ENCODE data around the gene RNF8.

RNF8 gene

DNA sequence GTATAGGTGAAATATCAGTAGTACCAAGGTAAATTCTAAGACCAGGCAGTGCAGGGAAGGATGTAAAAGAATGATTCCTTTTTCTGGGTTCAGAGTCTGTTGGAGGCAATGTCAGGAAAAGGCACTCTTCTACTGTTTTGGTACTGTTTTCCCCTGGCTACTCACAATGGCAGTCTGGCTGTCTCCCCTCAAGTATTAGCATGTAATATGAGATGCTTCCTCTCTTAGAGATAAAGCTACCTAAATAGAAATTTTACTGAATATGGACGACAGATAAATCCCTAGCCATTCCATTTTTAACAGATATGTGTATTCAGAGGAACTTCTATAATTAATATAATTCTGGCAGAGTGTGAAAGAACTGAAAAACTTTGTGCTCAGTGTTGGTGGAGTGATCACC lies 3.5 kb downstream of the RNF8 start:
- TF ChIP-seq, protein P1, sequence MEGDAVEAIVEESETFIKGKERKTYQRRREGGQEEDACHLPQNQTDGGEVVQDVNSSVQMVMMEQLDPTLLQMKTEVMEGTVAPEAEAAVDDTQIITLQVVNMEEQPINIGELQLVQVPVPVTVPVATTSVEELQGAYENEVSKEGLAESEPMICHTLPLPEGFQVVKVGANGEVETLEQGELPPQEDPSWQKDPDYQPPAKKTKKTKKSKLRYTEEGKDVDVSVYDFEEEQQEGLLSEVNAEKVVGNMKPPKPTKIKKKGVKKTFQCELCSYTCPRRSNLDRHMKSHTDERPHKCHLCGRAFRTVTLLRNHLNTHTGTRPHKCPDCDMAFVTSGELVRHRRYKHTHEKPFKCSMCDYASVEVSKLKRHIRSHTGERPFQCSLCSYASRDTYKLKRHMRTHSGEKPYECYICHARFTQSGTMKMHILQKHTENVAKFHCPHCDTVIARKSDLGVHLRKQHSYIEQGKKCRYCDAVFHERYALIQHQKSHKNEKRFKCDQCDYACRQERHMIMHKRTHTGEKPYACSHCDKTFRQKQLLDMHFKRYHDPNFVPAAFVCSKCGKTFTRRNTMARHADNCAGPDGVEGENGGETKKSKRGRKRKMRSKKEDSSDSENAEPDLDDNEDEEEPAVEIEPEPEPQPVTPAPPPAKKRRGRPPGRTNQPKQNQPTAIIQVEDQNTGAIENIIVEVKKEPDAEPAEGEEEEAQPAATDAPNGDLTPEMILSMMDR (IDR thresholded peaks at IDR 0.05; ENCODE audit: extremely low read depth, insufficient read depth, missing control alignments): no peak
- DNase-seq (ENCODE audit: low spot score): no peak
- in situ Hi-C loops (cut with MboI; ENCODE audit: low pct_unique_long_range_greater_than_20kb, low sequenced_read_pairs, unreplicated experiment): no loop called here

DNA sequence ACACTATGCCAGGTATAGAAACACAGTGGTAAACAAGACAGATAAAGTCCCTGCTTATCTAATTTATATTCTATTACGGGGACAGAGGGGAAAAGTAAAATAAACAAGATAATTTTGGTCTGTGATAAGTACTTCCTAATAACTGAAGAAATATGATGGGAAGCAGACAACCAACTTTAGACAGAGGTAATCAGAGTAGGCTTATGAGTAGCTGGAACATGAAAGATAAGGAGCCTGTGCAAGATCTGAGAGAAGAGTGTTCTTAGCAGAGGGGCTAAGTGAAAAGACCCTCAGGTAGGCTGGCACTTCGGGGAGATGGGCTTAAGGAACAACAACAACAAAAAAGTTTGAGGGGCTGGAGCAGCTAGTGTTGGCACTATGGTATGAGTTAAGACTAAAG lies 4.1 kb downstream of the RNF8 start:
- in situ Hi-C loops (cut with MboI; ENCODE audit: low pct_unique_long_range_greater_than_20kb, low sequenced_read_pairs, unreplicated experiment): no loop called here
- no peak for DNase-seq (ENCODE audit: low spot score)
- TF ChIP-seq, protein P1 (IDR thresholded peaks at IDR 0.05; ENCODE audit: extremely low read depth, insufficient read depth, missing control alignments): no peak

DNA sequence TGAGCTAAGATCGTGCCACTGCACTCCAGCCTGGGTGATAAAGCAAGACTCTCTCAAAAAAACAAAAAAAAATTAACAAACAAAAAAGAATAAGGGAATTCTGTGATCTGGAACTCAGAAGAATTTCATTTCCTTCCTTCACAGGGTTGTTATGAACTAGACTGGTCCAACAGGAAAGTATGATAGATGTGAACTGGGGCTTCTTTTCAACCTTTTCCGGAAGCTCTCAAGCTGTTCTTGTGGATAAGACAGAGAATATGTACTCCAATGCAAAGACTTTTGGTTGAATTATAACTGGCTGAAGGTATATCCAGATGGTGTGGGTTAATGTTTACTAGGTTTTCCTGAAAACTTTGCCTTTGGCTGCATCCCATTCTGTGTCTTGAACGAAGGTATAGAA lies 5.3 kb downstream of the RNF8 start:
- DNase-seq (ENCODE audit: low spot score): no peak
- in situ Hi-C loops (cut with MboI; ENCODE audit: low pct_unique_long_range_greater_than_20kb, low sequenced_read_pairs, unreplicated experiment): no loop called here
- TF ChIP-seq, protein P1 (IDR thresholded peaks at IDR 0.05; ENCODE audit: extremely low read depth, insufficient read depth, missing control alignments): no peak

DNA sequence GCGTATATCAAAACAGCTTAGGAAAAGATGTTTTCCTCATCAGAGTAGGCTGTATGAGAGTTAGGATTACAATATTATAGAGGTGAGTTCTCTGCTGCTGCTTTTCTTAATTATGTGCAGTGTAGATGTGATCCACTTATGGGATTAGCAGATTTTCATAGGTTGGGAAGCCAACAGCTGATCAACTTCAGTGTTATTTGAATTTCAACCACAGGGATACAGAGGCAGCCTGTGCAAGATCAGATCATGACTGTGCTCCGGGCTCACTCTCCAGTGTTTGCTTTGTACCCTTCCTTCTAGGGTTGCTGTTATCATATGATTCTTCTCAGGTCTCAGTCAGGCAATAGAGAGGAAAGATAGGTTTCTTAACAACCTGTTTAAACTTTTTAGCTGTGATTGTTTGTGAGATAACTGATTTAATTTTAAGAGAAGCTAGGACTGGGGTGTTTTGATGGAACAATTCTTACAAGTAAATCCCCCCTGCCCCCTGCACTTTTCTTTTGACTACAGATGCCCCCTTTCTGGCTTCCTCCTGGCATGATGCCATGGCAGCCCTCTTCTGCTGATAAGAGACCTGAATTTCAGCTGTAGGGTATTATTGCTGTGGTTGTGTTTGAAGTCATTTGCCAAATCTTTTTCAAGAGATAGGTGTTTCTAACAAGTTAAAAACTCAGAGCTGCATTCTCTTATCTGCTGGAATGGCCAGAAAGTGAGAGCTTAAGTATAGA lies 8.5 kb downstream of the RNF8 start:
- TF ChIP-seq, protein P1 (IDR thresholded peaks at IDR 0.05; ENCODE audit: extremely low read depth, insufficient read depth, missing control alignments): no peak
- in situ Hi-C loops (cut with MboI; ENCODE audit: low pct_unique_long_range_greater_than_20kb, low sequenced_read_pairs, unreplicated experiment): no loop called here

DNA sequence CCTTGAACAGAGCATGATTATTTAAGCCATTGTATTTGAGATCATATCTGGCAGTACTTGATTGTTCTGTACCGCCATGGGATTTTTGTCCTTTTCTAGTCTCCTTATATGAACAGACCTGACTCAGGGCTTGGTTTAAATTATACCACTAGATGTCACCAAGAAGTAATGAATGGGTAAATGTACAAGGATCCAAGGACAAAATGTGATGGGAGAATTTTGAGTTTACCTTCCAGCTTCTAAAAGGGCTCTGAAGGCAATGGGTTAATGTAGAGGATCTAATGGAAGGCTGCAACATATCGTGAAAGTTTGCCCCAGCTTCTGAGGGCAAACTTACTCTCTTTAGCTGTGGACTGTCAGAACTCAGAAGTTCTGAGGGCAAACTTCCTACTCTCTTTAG lies 12.0 kb downstream of the RNF8 start:
- no peak for DNase-seq (ENCODE audit: low spot score)
- in situ Hi-C loops (cut with MboI; ENCODE audit: low pct_unique_long_range_greater_than_20kb, low sequenced_read_pairs, unreplicated experiment): no loop called here
- TF ChIP-seq, protein P1 (IDR thresholded peaks at IDR 0.05; ENCODE audit: extremely low read depth, insufficient read depth, missing control alignments): peak; percentile 28

More for the DNA sequence above, 8.5 kb downstream of the RNF8 start:
- no peak for DNase-seq (ENCODE audit: low spot score)

DNA sequence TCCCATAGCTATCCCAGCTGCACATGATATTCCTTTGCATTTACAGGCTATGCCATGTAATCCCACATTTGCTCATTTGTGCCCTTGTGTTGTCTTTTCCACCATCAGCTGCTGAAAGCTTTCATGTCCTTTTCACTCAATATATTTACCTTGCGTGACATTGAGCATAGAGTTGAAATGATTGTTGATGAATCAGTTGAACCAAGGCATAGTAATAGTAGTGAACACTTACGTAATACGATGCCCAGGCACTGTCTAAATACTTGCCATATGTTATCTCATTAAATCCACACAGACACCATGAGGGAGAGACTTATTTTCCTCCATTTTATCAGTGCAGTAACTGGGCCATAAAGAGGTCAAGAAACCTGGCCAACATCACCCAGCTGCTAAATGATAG lies 13.1 kb downstream of the RNF8 start:
- TF ChIP-seq, protein P1 (IDR thresholded peaks at IDR 0.05; ENCODE audit: extremely low read depth, insufficient read depth, missing control alignments): no peak
- DNase-seq (ENCODE audit: low spot score): no peak
- in situ Hi-C loops (cut with MboI; ENCODE audit: low pct_unique_long_range_greater_than_20kb, low sequenced_read_pairs, unreplicated experiment): no loop called here
